Gastrocnemius medialis (tissue), 4 donors: Measurements from ENCODE around the gene GATA2. TPM values are rescaled to one million over a fixed set of nuclear protein-coding genes. Genes with fewer than 3 reads are reported as not detected.

Source experiments
- ATAC-seq, 2 donors: fragments of 150-250 bp; one replicate each; pipeline ENCODE4 v1.9.1; 2016
- DNase-seq, 2 donors: peaks; one replicate each; pipeline ENCODE4 v3.0.0-alpha.2; 2019
- H3K27ac ChIP-seq, 4 donors: fragments of 200-600 bp; sonication (generic); 1 replicate in 1 of 4; 2 replicates in 3 of 4; pipeline ENCODE4 v1.5.1; 2016 to 2018; ENCODE audit warnings: mild to moderate bottlenecking in 2 of 4, moderate library complexity in 1 of 4
- H3K27me3 ChIP-seq, 3 donors: fragments of 200-600 bp; sonication (generic) in 2 of 3; 1 replicate in 1 of 3; 2 replicates in 2 of 3; pipeline versions ENCODE4 v1.5.1 to v1.6.0; 2016 to 2019; ENCODE audit warnings: mild to moderate bottlenecking in 1 of 3, moderate library complexity in 1 of 3
- H3K36me3 ChIP-seq, 2 donors: fragments of 200-600 bp; sonication (generic) in 1 of 2; one replicate each; pipeline ENCODE4 v1.5.1; 2017 to 2018
- H3K4me1 ChIP-seq, 2 donors: fragments of 200-600 bp; sonication (generic) in 1 of 2; one replicate each; pipeline ENCODE4 v1.5.1; 2016 to 2017; ENCODE audit warnings: mild to moderate bottlenecking in 2 of 2
- H3K4me3 ChIP-seq, 4 donors: fragments of 200-600 bp; sonication (generic) in 3 of 4; 1 replicate in 1 of 4; 2 replicates in 3 of 4; pipeline ENCODE4 v1.5.1; 2016 to 2019; ENCODE audit warnings: mild to moderate bottlenecking in 2 of 4
- H3K9me3 ChIP-seq, 3 donors: fragments of 200-600 bp; sonication (generic) in 2 of 3; 1 replicate in 1 of 3; 2 replicates in 2 of 3; pipeline ENCODE4 v1.5.1; 2016 to 2019
- CTCF ChIP-seq, 5 experiments: fragments of 450-650 bp in 3 of 5; fragments of 200-600 bp in 2 of 5; sonication (generic) in 2 of 5; IDR thresholded peaks in 4 of 5; conservative IDR thresholded peaks in 1 of 5; 1 replicate in 4 of 5; 2 replicates in 1 of 5; pipeline ENCODE4 v1.5.1; 2016 to 2019; ENCODE audit warnings: antibody characterized with exemption in 5 of 5, mild to moderate bottlenecking in 3 of 5, moderate library complexity in 3 of 5
- POLR2A ChIP-seq, 2 donors: fragments of 450-650 bp; IDR thresholded peaks; one replicate each; pipeline ENCODE4 v1.6.1; 2017; ENCODE audit warnings: antibody characterized with exemption in 2 of 2, mild to moderate bottlenecking in 2 of 2, moderate library complexity in 2 of 2
- in situ Hi-C, 4 donors: fragments of 200-750 bp; cut with MboI; loops; one replicate each; pipeline versions ENCODE4 v1.15.0 to v1.8.0; 2017; ENCODE audit warnings: low sequenced_read_pairs in 4 of 4
- intact Hi-C: fragments of 100-400 bp; cut with DNase I; formaldehyde crosslinking; loops from one replicate; pipeline ENCODE4 v1.15.1; 2023; ENCODE audit warnings: low total_unique reads
- total RNA-seq, 4 donors: library from RNA; depleted of rRNA; stranded (reverse); fragments of >200 nt; gene quantifications; one replicate each; pipeline versions ENCODE4 v1.1.0 to v1.2.3, GENCODE V29; 2016

Gene GATA2
- total RNA-seq, 4 donors from 2014 or later, result 9.0 to 14.4 (median 12.7) TPM

- no peak for TF ChIP-seq CTCF (IDR thresholded peaks at IDR 0.05 in 4 of 5, conservative IDR thresholded peaks at IDR 0.05 in 1 of 5)
- no peak for TF ChIP-seq POLR2A (IDR thresholded peaks at IDR 0.05)
- no peak overlapping the region for H3K27ac ChIP-seq
- H3K4me1 ChIP-seq, result no peaks in the 10 kb centered on the region
- no peaks in the 10 kb centered on the region for H3K9me3 ChIP-seq
- ATAC-seq (no peak), DNase-seq (no peak)
- H3K27me3 ChIP-seq, result peaks cover 0 to 7% (median 0%) of the 10 kb centered on the region in 3 donors
- in situ Hi-C loops (no loop called here), intact Hi-C loops (no loop called here)
- H3K4me3 ChIP-seq, result no peak overlapping the region
- H3K36me3 ChIP-seq, result no peaks in the 10 kb centered on the region
These were observed 36.9 kb downstream of the GATA2 start for GRCh38 chr3:128455786-128456748.

GRCh38 chr3:128455116-128455515 is 37.9 kb downstream of the GATA2 start:
- Histone ChIP-seq H3K27me3 (peaks cover 0 to 7% (median 0%) of the 10 kb centered on the region in 3 donors), H3K4me3 (no peak overlapping the region), H3K36me3 (no peaks in the 10 kb centered on the region), H3K4me1 (no peaks in the 10 kb centered on the region), H3K27ac (no peak overlapping the region), H3K9me3 (no peaks in the 10 kb centered on the region)
- intact Hi-C loops (no loop called here), in situ Hi-C loops (no loop called here)
- TF ChIP-seq CTCF (IDR thresholded peaks at IDR 0.05 in 4 of 5, conservative IDR thresholded peaks at IDR 0.05 in 1 of 5) (no peak), POLR2A (IDR thresholded peaks at IDR 0.05) (no peak)
- DNase-seq, result no peak
- ATAC-seq, result no peak

GRCh38 chr3:128454310-128454618 is 38.7 kb downstream of the GATA2 start:
- Histone ChIP-seq H3K9me3 (no peaks in the 10 kb centered on the region), H3K36me3 (no peaks in the 10 kb centered on the region), H3K4me3 (no peak overlapping the region), H3K27ac (no peak overlapping the region), H3K27me3 (peaks cover 0 to 7% (median 0%) of the 10 kb centered on the region in 3 donors), H3K4me1 (no peaks in the 10 kb centered on the region)
- TF ChIP-seq CTCF (IDR thresholded peaks at IDR 0.05 in 4 of 5, conservative IDR thresholded peaks at IDR 0.05 in 1 of 5), result no peak
- TF ChIP-seq POLR2A (IDR thresholded peaks at IDR 0.05), result no peak
- in situ Hi-C loops (no loop called here), intact Hi-C loops (no loop called here)
- DNase-seq, result no peak
- ATAC-seq, result no peak

- Histone ChIP-seq H3K36me3 (no peaks in the 10 kb centered on the region), H3K27ac (no peak overlapping the region), H3K27me3 (peaks cover 0 to 7% (median 0%) of the 10 kb centered on the region in 3 donors), H3K4me3 (no peak overlapping the region), H3K9me3 (no peaks in the 10 kb centered on the region), H3K4me1 (no peaks in the 10 kb centered on the region)
- DNase-seq (no peak), ATAC-seq (no peak)
- TF ChIP-seq POLR2A (IDR thresholded peaks at IDR 0.05), result no peak
- no peak for TF ChIP-seq CTCF (IDR thresholded peaks at IDR 0.05 in 4 of 5, conservative IDR thresholded peaks at IDR 0.05 in 1 of 5)
- intact Hi-C loops, result no loop called here
- in situ Hi-C loops, result no loop called here
These were observed 39.3 kb downstream of the GATA2 start for GRCh38 chr3:128453501-128454309.
